ENCODE results near the gene UBE2L3. TPM values are rescaled to one million over a fixed set of nuclear protein-coding genes. Genes with fewer than 3 reads are reported as not detected.
"Not testable (repeated sequence)": the region's sequence is repeated elsewhere in the genome, so short reads cannot be mapped to it uniquely, and the experiment has no call there.

Gene UBE2L3
- total and polyA plus RNA-seq, 2 experiments from 2014 or later: 56.3 to 118 TPM

GRCh38 chr22:21559345-21560125 lies 8.0 kb upstream of the UBE2L3 start:
- H3K4me1 ChIP-seq (ENCODE audit: low read depth); H3K27ac ChIP-seq; H3K27me3 ChIP-seq; H3K9me3 ChIP-seq (ENCODE audit: low read depth); H3K36me3 ChIP-seq; H3K4me3 ChIP-seq; DNase-seq (ENCODE audit: low read depth in 1 of 2, low spot score in 1 of 2): not testable (repeated sequence)

GRCh38 chr22:21560657-21561056 lies 6.9 kb upstream of the UBE2L3 start:
- not testable (repeated sequence) for H3K27me3 ChIP-seq; H3K36me3 ChIP-seq; H3K4me1 ChIP-seq (ENCODE audit: low read depth); H3K9me3 ChIP-seq (ENCODE audit: low read depth); H3K27ac ChIP-seq; H3K4me3 ChIP-seq; DNase-seq (ENCODE audit: low read depth in 1 of 2, low spot score in 1 of 2)

- no peaks in the 10 kb centered on the region for H3K9me3 ChIP-seq (ENCODE audit: low read depth)
- no peaks in the 10 kb centered on the region for H3K27me3 ChIP-seq
- no peak for TF ChIP-seq CTCF (IDR thresholded peaks at IDR 0.05; ENCODE audit: low read depth, low read length)
- DNase-seq (ENCODE audit: low read depth in 1 of 2, low spot score in 1 of 2): no peak
- no peak overlapping the region for H3K27ac ChIP-seq
- H3K36me3 ChIP-seq: no peaks in the 10 kb centered on the region
- H3K4me3 ChIP-seq: no peak overlapping the region
- H3K4me1 ChIP-seq (ENCODE audit: low read depth): peaks cover 2% of the 10 kb centered on the region
Measured at GRCh38 chr22:21563912-21564311, 3.6 kb upstream of the UBE2L3 start.

GRCh38 chr22:21564411-21564810 lies 3.1 kb upstream of the UBE2L3 start:
- H3K4me3 ChIP-seq: no peak overlapping the region
- peaks cover 7% of the 10 kb centered on the region for H3K4me1 ChIP-seq (ENCODE audit: low read depth)
- no peaks in the 10 kb centered on the region for H3K27me3 ChIP-seq
- H3K9me3 ChIP-seq (ENCODE audit: low read depth): no peaks in the 10 kb centered on the region
- H3K27ac ChIP-seq: no peak overlapping the region
- no peaks in the 10 kb centered on the region for H3K36me3 ChIP-seq
- DNase-seq (ENCODE audit: low read depth in 1 of 2, low spot score in 1 of 2): no peak
- no peak for TF ChIP-seq CTCF (IDR thresholded peaks at IDR 0.05; ENCODE audit: low read depth, low read length)

GRCh38 chr22:21568347-21569075 lies 997 bp downstream of the UBE2L3 start:
- H3K27me3 ChIP-seq: no peaks in the 10 kb centered on the region
- H3K9me3 ChIP-seq (ENCODE audit: low read depth): no peaks in the 10 kb centered on the region
- TF ChIP-seq CTCF (IDR thresholded peaks at IDR 0.05; ENCODE audit: low read depth, low read length): no peak
- DNase-seq (ENCODE audit: low read depth in 1 of 2, low spot score in 1 of 2): peak; percentile 49 to 64
- peak overlapping the region; percentile 93 for H3K4me3 ChIP-seq
- H3K27ac ChIP-seq: peak overlapping the region; percentile 98
- peaks cover 21% of the 10 kb centered on the region for H3K4me1 ChIP-seq (ENCODE audit: low read depth)
- H3K36me3 ChIP-seq: no peaks in the 10 kb centered on the region

GRCh38 chr22:21569076-21569427 lies 1.5 kb downstream of the UBE2L3 start:
- H3K36me3 ChIP-seq; H3K27me3 ChIP-seq; DNase-seq (ENCODE audit: low read depth in 1 of 2, low spot score in 1 of 2); H3K9me3 ChIP-seq (ENCODE audit: low read depth): not testable (repeated sequence)
- Histone ChIP-seq H3K4me3 (peak overlapping the region; percentile 93), H3K4me1 (ENCODE audit: low read depth) (peaks cover 22% of the 10 kb centered on the region), H3K27ac (peak overlapping the region; percentile 98)

GRCh38 chr22:21569459-21570170 lies 2.1 kb downstream of the UBE2L3 start:
- no peak for DNase-seq (ENCODE audit: low read depth in 1 of 2, low spot score in 1 of 2)
- H3K27ac ChIP-seq: peak overlapping the region; percentile 98
- H3K9me3 ChIP-seq (ENCODE audit: low read depth): no peaks in the 10 kb centered on the region
- no peaks in the 10 kb centered on the region for H3K36me3 ChIP-seq
- H3K4me3 ChIP-seq: peak overlapping the region; percentile 93
- TF ChIP-seq CTCF (IDR thresholded peaks at IDR 0.05; ENCODE audit: low read depth, low read length): no peak
- no peaks in the 10 kb centered on the region for H3K27me3 ChIP-seq
- H3K4me1 ChIP-seq (ENCODE audit: low read depth): peaks cover 22% of the 10 kb centered on the region
